HL-60 (cell line): ENCODE data around the gene CITED4.
"Not testable (repeated sequence)": the region's sequence is repeated elsewhere in the genome, so short reads cannot be mapped to it uniquely, and the experiment has no call there.

Experiments
- DNase-seq, 2 experiments: peaks; one replicate each; pipeline ENCODE4 v3.0.0-alpha.2; 2010 to 2020; ENCODE audit warnings: low read depth in 1 of 2, low spot score in 1 of 2
- H3K27ac ChIP-seq: fragments of 250-450 bp; sonication (Bioruptor Pico); replicated peaks from 2 replicates; pipeline ENCODE4 v1.5.1; 2020; ENCODE audit warnings: mild to moderate bottlenecking, moderate library complexity
- H3K27me3 ChIP-seq: fragments of 250-450 bp; sonication (Bioruptor Pico); 2 replicates; pipeline ENCODE4 v1.5.1; 2021; ENCODE audit warnings: mild to moderate bottlenecking, moderate library complexity; ENCODE audit not compliant: insufficient read depth, poor library complexity, severe bottlenecking
- H3K4me3 ChIP-seq: replicated peaks from 2 replicates; pipeline ENCODE4 v1.5.1; 2011; ENCODE audit warnings: mild to moderate bottlenecking, control low read depth, low read length; ENCODE audit not compliant: insufficient read depth
- CTCF ChIP-seq: IDR thresholded peaks from one replicate; pipeline ENCODE4 v1.5.1; 2011; ENCODE audit warnings: low read length, control low read depth, inconsistent platforms; ENCODE audit not compliant: insufficient read depth
- GABPA ChIP-seq: IDR thresholded peaks from 2 replicates; pipeline ENCODE4 v1.6.1; 2012; ENCODE audit warnings: low read depth
- POLR2AphosphoS5 ChIP-seq: IDR thresholded peaks from 2 replicates; pipeline ENCODE4 v1.6.1; 2012; ENCODE audit warnings: low read depth
- REST ChIP-seq: IDR thresholded peaks from 2 replicates; pipeline ENCODE4 v1.6.1; 2012; ENCODE audit warnings: low read depth; ENCODE audit not compliant: insufficient replicate concordance
- SPI1 ChIP-seq: IDR thresholded peaks from 2 replicates; pipeline ENCODE4 v1.6.1; 2012; ENCODE audit warnings: low read depth, mild to moderate bottlenecking, borderline replicate concordance

CITED4 gene

GRCh38 chr1:40896482-40896881 is 34.3 kb upstream of the CITED4 start:
- no peak overlapping the region for H3K27ac ChIP-seq
- H3K4me3 ChIP-seq = no peak overlapping the region

GRCh38 chr1:40895601-40896000 is 33.4 kb upstream of the CITED4 start:
- H3K4me3 ChIP-seq = no peak overlapping the region
- no peak overlapping the region for H3K27ac ChIP-seq
- no peak for DNase-seq
- TF ChIP-seq CTCF (no peak), REST (no peak), POLR2AphosphoS5 (no peak), GABPA (no peak), SPI1 (no peak)
- no peaks in the 10 kb centered on the region for H3K27me3 ChIP-seq

More at GRCh38 chr1:40896482-40896881, 34.3 kb upstream of the CITED4 start:
- TF ChIP-seq GABPA = no peak
- no peaks in the 10 kb centered on the region for H3K27me3 ChIP-seq
- no peak for DNase-seq

GRCh38 chr1:40894858-40895257 is 32.7 kb upstream of the CITED4 start:
- H3K27ac ChIP-seq, DNase-seq, H3K27me3 ChIP-seq, H3K4me3 ChIP-seq: not testable (repeated sequence)

GRCh38 chr1:40894455-40894854 is 32.3 kb upstream of the CITED4 start:
- Histone ChIP-seq H3K27ac (no peak overlapping the region), H3K27me3 (no peaks in the 10 kb centered on the region), H3K4me3 (no peak overlapping the region)
- DNase-seq = no peak
- TF ChIP-seq CTCF (no peak), POLR2AphosphoS5 (no peak), SPI1 (no peak), REST (no peak), GABPA (no peak)

- no peak for DNase-seq
- Histone ChIP-seq H3K4me3 (no peak overlapping the region), H3K27me3 (no peaks in the 10 kb centered on the region), H3K27ac (no peak overlapping the region)
- TF ChIP-seq GABPA (no peak), CTCF (no peak), REST (no peak), SPI1 (no peak), POLR2AphosphoS5 (no peak)
Measured at GRCh38 chr1:40893946-40894345, 31.8 kb upstream of the CITED4 start.
